ENCODE data around the gene DOCK4. TPM values are rescaled to one million over a fixed set of nuclear protein-coding genes. Genes with fewer than 3 reads are reported as not detected.

Gene DOCK4
- total and polyA plus RNA-seq, 10 of the 15 experiments (the other 5 are each of a cell fraction or from before 2014, with no cell fraction given): 0.03 to 0.73 (median 0.38) TPM

DNA sequence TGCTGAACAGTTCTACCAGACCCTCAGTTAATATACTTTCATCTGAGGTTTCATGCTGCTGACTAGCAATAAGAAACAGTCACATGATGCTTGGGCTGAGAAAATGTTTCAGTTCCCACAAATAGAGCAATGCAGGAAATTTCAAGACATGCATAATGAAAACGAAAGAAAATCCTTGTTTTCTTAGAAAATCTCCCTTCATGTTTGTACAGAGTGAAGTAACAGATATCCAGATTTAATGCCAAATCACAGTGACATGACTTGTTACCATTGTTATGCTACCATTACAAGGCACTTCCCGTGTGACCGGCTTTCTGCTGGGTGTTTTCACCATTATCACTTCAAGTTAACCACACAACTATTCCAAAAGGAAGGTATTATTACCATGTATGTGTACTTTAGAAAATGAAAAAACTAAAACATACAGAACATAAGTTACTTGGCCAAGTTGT, 121.7 kb downstream of the DOCK4 start (continued):
- TF ChIP-seq, protein P1, sequence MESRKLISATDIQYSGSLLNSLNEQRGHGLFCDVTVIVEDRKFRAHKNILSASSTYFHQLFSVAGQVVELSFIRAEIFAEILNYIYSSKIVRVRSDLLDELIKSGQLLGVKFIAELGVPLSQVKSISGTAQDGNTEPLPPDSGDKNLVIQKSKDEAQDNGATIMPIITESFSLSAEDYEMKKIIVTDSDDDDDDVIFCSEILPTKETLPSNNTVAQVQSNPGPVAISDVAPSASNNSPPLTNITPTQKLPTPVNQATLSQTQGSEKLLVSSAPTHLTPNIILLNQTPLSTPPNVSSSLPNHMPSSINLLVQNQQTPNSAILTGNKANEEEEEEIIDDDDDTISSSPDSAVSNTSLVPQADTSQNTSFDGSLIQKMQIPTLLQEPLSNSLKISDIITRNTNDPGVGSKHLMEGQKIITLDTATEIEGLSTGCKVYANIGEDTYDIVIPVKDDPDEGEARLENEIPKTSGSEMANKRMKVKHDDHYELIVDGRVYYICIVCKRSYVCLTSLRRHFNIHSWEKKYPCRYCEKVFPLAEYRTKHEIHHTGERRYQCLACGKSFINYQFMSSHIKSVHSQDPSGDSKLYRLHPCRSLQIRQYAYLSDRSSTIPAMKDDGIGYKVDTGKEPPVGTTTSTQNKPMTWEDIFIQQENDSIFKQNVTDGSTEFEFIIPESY (IDR thresholded peaks at IDR 0.05): no peak
- no peak for TF ChIP-seq GABPA (IDR thresholded peaks at IDR 0.05; ENCODE audit: low read depth)
- 0 out of 2 replicates have a peak, but pooled peaks have one; percentile 16 for TF ChIP-seq ATF7 (IDR thresholded peaks at IDR 0.05; ENCODE audit: low read depth)
- TF ChIP-seq, protein P2, sequence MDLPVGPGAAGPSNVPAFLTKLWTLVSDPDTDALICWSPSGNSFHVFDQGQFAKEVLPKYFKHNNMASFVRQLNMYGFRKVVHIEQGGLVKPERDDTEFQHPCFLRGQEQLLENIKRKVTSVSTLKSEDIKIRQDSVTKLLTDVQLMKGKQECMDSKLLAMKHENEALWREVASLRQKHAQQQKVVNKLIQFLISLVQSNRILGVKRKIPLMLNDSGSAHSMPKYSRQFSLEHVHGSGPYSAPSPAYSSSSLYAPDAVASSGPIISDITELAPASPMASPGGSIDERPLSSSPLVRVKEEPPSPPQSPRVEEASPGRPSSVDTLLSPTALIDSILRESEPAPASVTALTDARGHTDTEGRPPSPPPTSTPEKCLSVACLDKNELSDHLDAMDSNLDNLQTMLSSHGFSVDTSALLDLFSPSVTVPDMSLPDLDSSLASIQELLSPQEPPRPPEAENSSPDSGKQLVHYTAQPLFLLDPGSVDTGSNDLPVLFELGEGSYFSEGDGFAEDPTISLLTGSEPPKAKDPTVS (IDR thresholded peaks at IDR 0.05; ENCODE audit: low read depth, low read length): no peak
- no peak for TF ChIP-seq MEF2B (IDR thresholded peaks at IDR 0.05; ENCODE audit: partially characterized antibody, poor library complexity, severe bottlenecking)
- peak; percentile 58; the same call in 1 of the 3 replicates for TF ChIP-seq POU2F2 (IDR thresholded peaks at IDR 0.05; ENCODE audit: borderline replicate concordance, low read depth, low read length)
- no peak for TF ChIP-seq ZNF274 (IDR thresholded peaks at IDR 0.05; ENCODE audit: insufficient read depth, insufficient read length)
- TF ChIP-seq LARP7 (IDR thresholded peaks at IDR 0.05): no peak
- no peak for TF ChIP-seq JUND (IDR thresholded peaks at IDR 0.05; ENCODE audit: low read depth, low read length)
- no peak for TF ChIP-seq SREBF2 (IDR thresholded peaks at IDR 0.05; ENCODE audit: low read length)
- no peak for TF ChIP-seq TCF12 (IDR thresholded peaks at IDR 0.05; ENCODE audit: low read depth, low read length)
- TF ChIP-seq POLR2A (IDR thresholded peaks at IDR 0.05; ENCODE audit: low read depth, low read length): no peak
- no peak for TF ChIP-seq SUPT20H (IDR thresholded peaks at IDR 0.05; ENCODE audit: borderline replicate concordance, control insufficient read depth, low read depth, low read length)
- no peak for TF ChIP-seq SMARCA5 (IDR thresholded peaks at IDR 0.05)
- peak in 1 of 2 experiments; percentile 39; a peak in 1 of 4 replicates for TF ChIP-seq ETV6 (conservative IDR thresholded peaks at IDR 0.05 in 1 of 2, IDR thresholded peaks at IDR 0.05 in 1 of 2; ENCODE audit: borderline replicate concordance in 1 of 2, low read depth in 1 of 2)
- TF ChIP-seq RAD51 (IDR thresholded peaks at IDR 0.05): peak; percentile 92
- TF ChIP-seq ZZZ3 (IDR thresholded peaks at IDR 0.05; ENCODE audit: control insufficient read depth, insufficient read length, low read depth): no peak
- TF ChIP-seq NR2C1 (IDR thresholded peaks at IDR 0.05): no peak
- TF ChIP-seq FOXK2 (IDR thresholded peaks at IDR 0.05): no peak
- TF ChIP-seq TCF3 (IDR thresholded peaks at IDR 0.05; ENCODE audit: borderline replicate concordance, insufficient read depth, low read depth, low read length): no peak
- TF ChIP-seq, protein P3, sequence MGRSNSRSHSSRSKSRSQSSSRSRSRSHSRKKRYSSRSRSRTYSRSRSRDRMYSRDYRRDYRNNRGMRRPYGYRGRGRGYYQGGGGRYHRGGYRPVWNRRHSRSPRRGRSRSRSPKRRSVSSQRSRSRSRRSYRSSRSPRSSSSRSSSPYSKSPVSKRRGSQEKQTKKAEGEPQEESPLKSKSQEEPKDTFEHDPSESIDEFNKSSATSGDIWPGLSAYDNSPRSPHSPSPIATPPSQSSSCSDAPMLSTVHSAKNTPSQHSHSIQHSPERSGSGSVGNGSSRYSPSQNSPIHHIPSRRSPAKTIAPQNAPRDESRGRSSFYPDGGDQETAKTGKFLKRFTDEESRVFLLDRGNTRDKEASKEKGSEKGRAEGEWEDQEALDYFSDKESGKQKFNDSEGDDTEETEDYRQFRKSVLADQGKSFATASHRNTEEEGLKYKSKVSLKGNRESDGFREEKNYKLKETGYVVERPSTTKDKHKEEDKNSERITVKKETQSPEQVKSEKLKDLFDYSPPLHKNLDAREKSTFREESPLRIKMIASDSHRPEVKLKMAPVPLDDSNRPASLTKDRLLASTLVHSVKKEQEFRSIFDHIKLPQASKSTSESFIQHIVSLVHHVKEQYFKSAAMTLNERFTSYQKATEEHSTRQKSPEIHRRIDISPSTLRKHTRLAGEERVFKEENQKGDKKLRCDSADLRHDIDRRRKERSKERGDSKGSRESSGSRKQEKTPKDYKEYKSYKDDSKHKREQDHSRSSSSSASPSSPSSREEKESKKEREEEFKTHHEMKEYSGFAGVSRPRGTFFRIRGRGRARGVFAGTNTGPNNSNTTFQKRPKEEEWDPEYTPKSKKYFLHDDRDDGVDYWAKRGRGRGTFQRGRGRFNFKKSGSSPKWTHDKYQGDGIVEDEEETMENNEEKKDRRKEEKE (IDR thresholded peaks at IDR 0.05): no peak
- no peak for TF ChIP-seq MXI1 (IDR thresholded peaks at IDR 0.05; ENCODE audit: low read depth, low read length)
- TF ChIP-seq EGR1 (IDR thresholded peaks at IDR 0.05; ENCODE audit: borderline replicate concordance in 1 of 2, low read depth in 2 of 2, low read length in 2 of 2): no peak
- peak; percentile 24; the same call in 1 of the 2 replicates for TF ChIP-seq MTA2 (IDR thresholded peaks at IDR 0.05; ENCODE audit: low read depth)
- TF ChIP-seq RFX5 (IDR thresholded peaks at IDR 0.05; ENCODE audit: low read depth, low read length): no peak
